ENCODE data around the gene RNU1-2. TPM values are rescaled to one million over a fixed set of nuclear protein-coding genes. Genes with fewer than 3 reads are reported as not detected.
A peak's percentile ranks its signal among the peaks of the same experiment; 100 is the strongest.
"Not testable (repeated sequence)": the region's sequence is repeated elsewhere in the genome, so short reads cannot be mapped to it uniquely, and the experiment has no call there.

Gene RNU1-2
- total RNA-seq, 1 donor, result not detected

GRCh38 chr1:16906873-16907272 is 11.1 kb downstream of the RNU1-2 start:
- DNase-seq (ENCODE audit: low read depth), result no peak
- H3K4me3 ChIP-seq (ENCODE audit: low read depth, low read length), result no peak overlapping the region
- no peak for TF ChIP-seq CTCF (IDR thresholded peaks at IDR 0.05; ENCODE audit: insufficient read depth, low read depth, low read length)

GRCh38 chr1:16907870-16908758 is 12.3 kb downstream of the RNU1-2 start:
- H3K4me3 ChIP-seq (ENCODE audit: low read depth, low read length), result no peak overlapping the region
- no peak for TF ChIP-seq CTCF (IDR thresholded peaks at IDR 0.05; ENCODE audit: insufficient read depth, low read depth, low read length)
- DNase-seq (ENCODE audit: low read depth), result no peak

- not testable (repeated sequence) for DNase-seq (ENCODE audit: low read depth); H3K4me3 ChIP-seq (ENCODE audit: low read depth, low read length)
Observed at GRCh38 chr1:16911851-16912721, 16.3 kb downstream of the RNU1-2 start.

- not testable (repeated sequence) for DNase-seq (ENCODE audit: low read depth); H3K4me3 ChIP-seq (ENCODE audit: low read depth, low read length)
Observed at GRCh38 chr1:16912742-16913141, 17.0 kb downstream of the RNU1-2 start.

- peak overlapping the region; percentile 64 for H3K4me3 ChIP-seq (ENCODE audit: low read depth, low read length)
- DNase-seq (ENCODE audit: low read depth), result no peak
Observed at GRCh38 chr1:16913181-16913832, 17.5 kb downstream of the RNU1-2 start.

GRCh38 chr1:16913833-16914662 is 18.3 kb downstream of the RNU1-2 start:
- DNase-seq (ENCODE audit: low read depth), result peak; percentile 95
- no peak for TF ChIP-seq CTCF (IDR thresholded peaks at IDR 0.05; ENCODE audit: insufficient read depth, low read depth, low read length)
- H3K4me3 ChIP-seq (ENCODE audit: low read depth, low read length), result peak overlapping the region; percentile 66

More at GRCh38 chr1:16913181-16913832, 17.5 kb downstream of the RNU1-2 start:
- no peak for TF ChIP-seq CTCF (IDR thresholded peaks at IDR 0.05; ENCODE audit: insufficient read depth, low read depth, low read length)

- DNase-seq (ENCODE audit: low read depth), result not testable (repeated sequence)
Observed at GRCh38 chr1:16914928-16915626, 19.3 kb downstream of the RNU1-2 start.

More at GRCh38 chr1:16914928-16915626, 19.3 kb downstream of the RNU1-2 start:
- peak overlapping the region; percentile 66 for H3K4me3 ChIP-seq (ENCODE audit: low read depth, low read length)

Data from fibroblast of villous mesenchyme (primary cell).